SK-N-SH treated with all-trans-retinoic acid at 6 μM for 48 hours (cell line): ENCODE measurements around the gene GATAD2A.

Experiments
- ARNTL ChIP-seq: fragments of 450-650 bp; formaldehyde crosslinking; IDR thresholded peaks from 2 replicates; pipeline ENCODE4 v1.5.0; 2020; ENCODE audit warnings: low read depth, mild to moderate bottlenecking, moderate library complexity, borderline replicate concordance
- POU6F1 ChIP-seq: fragments of 250-450 bp; sonication (Bioruptor Pico); IDR thresholded peaks from 2 replicates; pipeline ENCODE4 v1.8.0; 2021; ENCODE audit warnings: low read depth, mild to moderate bottlenecking, moderate library complexity, borderline replicate concordance
- PPARA ChIP-seq: fragments of 250-450 bp; sonication (Bioruptor Pico); IDR thresholded peaks from 2 replicates; pipeline ENCODE4 v1.5.0; 2020; ENCODE audit warnings: mild to moderate bottlenecking, borderline replicate concordance
- SNAI2 ChIP-seq: fragments of 250-450 bp; sonication (Bioruptor Pico); IDR thresholded peaks from 2 replicates; pipeline ENCODE4 v1.5.0; 2020; ENCODE audit warnings: mild to moderate bottlenecking, moderate library complexity
- TCF4 ChIP-seq: fragments of 250-450 bp; sonication (Bioruptor Pico); IDR thresholded peaks from 2 replicates; pipeline ENCODE4 v1.8.0; 2021; ENCODE audit warnings: mild to moderate bottlenecking, moderate library complexity, borderline replicate concordance
- TOX ChIP-seq: fragments of 250-450 bp; sonication (Bioruptor Pico); IDR thresholded peaks from 2 replicates; pipeline ENCODE4 v1.8.0; 2021; ENCODE audit warnings: mild to moderate bottlenecking, moderate library complexity, borderline replicate concordance
- ZC3H10 ChIP-seq: fragments of 250-450 bp; sonication (Bioruptor Pico); IDR thresholded peaks from 2 replicates; pipeline ENCODE4 v1.5.1; 2021; ENCODE audit warnings: mild to moderate bottlenecking, moderate library complexity
- ZFP30 ChIP-seq: fragments of 450-650 bp; formaldehyde crosslinking; IDR thresholded peaks from 2 replicates; pipeline ENCODE4 v1.5.0; 2022; ENCODE audit warnings: mild to moderate bottlenecking, moderate library complexity
- ZNF70 ChIP-seq: fragments of 450-650 bp; formaldehyde crosslinking; IDR thresholded peaks from 2 replicates; pipeline ENCODE4 v1.5.0; 2020; ENCODE audit warnings: mild to moderate bottlenecking, moderate library complexity
- TF ChIP-seq, protein P1 (sequence below): fragments of 250-450 bp; sonication (Bioruptor Pico); IDR thresholded peaks from 2 replicates; pipeline ENCODE4 v1.5.1; 2020; ENCODE audit warnings: low read depth, mild to moderate bottlenecking, moderate library complexity

- no peak for TF ChIP-seq SNAI2
- TF ChIP-seq TOX (CRISPR knock-in tag) = no peak
- no peak for TF ChIP-seq POU6F1 (CRISPR knock-in tag)
- TF ChIP-seq ZNF70 (CRISPR knock-in tag) = no peak
- TF ChIP-seq, protein P1, sequence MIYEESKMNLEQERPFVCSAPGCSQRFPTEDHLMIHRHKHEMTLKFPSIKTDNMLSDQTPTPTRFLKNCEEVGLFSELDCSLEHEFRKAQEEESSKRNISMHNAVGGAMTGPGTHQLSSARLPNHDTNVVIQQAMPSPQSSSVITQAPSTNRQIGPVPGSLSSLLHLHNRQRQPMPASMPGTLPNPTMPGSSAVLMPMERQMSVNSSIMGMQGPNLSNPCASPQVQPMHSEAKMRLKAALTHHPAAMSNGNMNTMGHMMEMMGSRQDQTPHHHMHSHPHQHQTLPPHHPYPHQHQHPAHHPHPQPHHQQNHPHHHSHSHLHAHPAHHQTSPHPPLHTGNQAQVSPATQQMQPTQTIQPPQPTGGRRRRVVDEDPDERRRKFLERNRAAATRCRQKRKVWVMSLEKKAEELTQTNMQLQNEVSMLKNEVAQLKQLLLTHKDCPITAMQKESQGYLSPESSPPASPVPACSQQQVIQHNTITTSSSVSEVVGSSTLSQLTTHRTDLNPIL (CRISPR knock-in tag) = no peak
- TF ChIP-seq ZFP30 (CRISPR knock-in tag) = no peak
- no peak for TF ChIP-seq PPARA (CRISPR knock-in tag)
- no peak for TF ChIP-seq ZC3H10 (CRISPR knock-in tag)
- no peak for TF ChIP-seq ARNTL (CRISPR knock-in tag)
- TF ChIP-seq TCF4 = no peak
Measured at GRCh38 chr19:19433666-19434213, 28.3 kb downstream of the GATAD2A start.
